K562 (cell line): ENCODE data around the gene LTBP2. TPM values are rescaled to one million over a fixed set of nuclear protein-coding genes. Genes with fewer than 3 reads are reported as not detected.

Source experiments
- ATAC-seq: fragments of 200-7000 bp; cut with Tn5 transposase; 3 replicates; pipeline ENCODE4 v1.9.1; 2020; ENCODE audit warnings: moderate library complexity
- BruUV-seq: library from RNA; stranded (reverse); fragments of 400-500 nt; replicated peaks from 2 replicates; lab custom pipeline; 2021; lab: Mats Ljungman, UMichigan
- CTCF ChIA-PET: fragments of 300-600 bp; formaldehyde crosslinking; extraction: SDS; loops from one replicate; lab custom pipeline; 2021; ENCODE audit warnings: low intra/inter-chr PET ratio; lab: Yijun Ruan, JAX
- POLR2A ChIA-PET: fragments of 300-600, 350-650 bp; sonication (Branson Sonifier 250); formaldehyde crosslinking; extraction: SDS; loops from one replicate; lab custom pipeline; 2021; ENCODE audit warnings: antibody characterized with exemption, inconsistent platforms; lab: Yijun Ruan, JAX
- DNase-seq, 4 experiments: peaks; one replicate each; pipeline versions ENCODE4 v3.0.0 to v3.0.0-alpha.2; 2011 to 2018; ENCODE audit warnings: low spot score in 3 of 4, mixed read lengths in 3 of 4; ENCODE audit errors: extremely low read depth in 1 of 4
- FAIRE-seq: peaks from 2 replicates; lab custom pipeline; 2011; peaks lifted over from hg19 to GRCh38; lab: Jason Lieb, UNC
- H2AFZ ChIP-seq: 2 replicates; pipeline ENCODE4 v1.6.0; 2011; ENCODE audit warnings: low read depth, low read length, control low read depth, inconsistent platforms
- H3K27ac ChIP-seq: fragments of 200-600 bp; 3 replicates; pipeline ENCODE4 v1.8.0; 2011; ENCODE audit warnings: low read depth, mild to moderate bottlenecking, control low read depth, inconsistent platforms, low read length, moderate library complexity, mixed read lengths; ENCODE audit errors: extremely low read depth
- H3K27me3 ChIP-seq, 2 experiments: fragments of 300-600 bp in 1 of 2; 2 replicates in 1 of 2; 3 replicates in 1 of 2; pipeline versions ENCODE4 v1.6.0 to v1.8.0; 2011; ENCODE audit warnings: inconsistent platforms in 2 of 2, low read length in 2 of 2, mild to moderate bottlenecking in 1 of 2, mixed read lengths in 1 of 2, moderate library complexity in 1 of 2; ENCODE audit not compliant: control insufficient read depth in 2 of 2, insufficient read depth in 2 of 2
- H3K36me3 ChIP-seq: fragments of 300-600 bp; 3 replicates; pipeline ENCODE4 v1.8.0; 2011; ENCODE audit warnings: mild to moderate bottlenecking, low read length, inconsistent platforms; ENCODE audit not compliant: control insufficient read depth, insufficient read depth
- H3K4me1 ChIP-seq, 2 experiments: fragments of 200-600 bp in 1 of 2; replicated peaks in 1 of 2; 2 replicates in 1 of 2; 3 replicates in 1 of 2; pipeline versions ENCODE4 v1.5.1 to v1.8.0; 2011; ENCODE audit warnings: inconsistent platforms in 2 of 2, low read length in 2 of 2, mild to moderate bottlenecking in 1 of 2, mixed read lengths in 1 of 2, moderate library complexity in 1 of 2; ENCODE audit not compliant: control insufficient read depth in 2 of 2, insufficient read depth in 2 of 2
- H3K4me2 ChIP-seq: 2 replicates; pipeline ENCODE4 v1.6.1; 2011; ENCODE audit warnings: low read length, control low read depth, inconsistent platforms, mixed read lengths; ENCODE audit not compliant: insufficient read depth
- H3K4me3 ChIP-seq: fragments of 200-600 bp; sonication (generic), shearing (Covaris generic); 2 replicates; pipeline ENCODE4 v1.5.1; 2016; ENCODE audit warnings: control low read depth, inconsistent platforms
- H3K79me2 ChIP-seq: fragments of 200-600 bp; 3 replicates; pipeline ENCODE4 v1.8.0; 2011; ENCODE audit warnings: low read length, inconsistent platforms; ENCODE audit not compliant: control insufficient read depth, insufficient read depth
- H3K9ac ChIP-seq, 2 experiments: 2 replicates each; pipeline versions ENCODE4 v1.6.0 to v1.6.1; 2011; ENCODE audit warnings: low read depth in 2 of 2, low read length in 2 of 2, control low read depth in 1 of 2, inconsistent platforms in 1 of 2, mild to moderate bottlenecking in 1 of 2, mixed read lengths in 1 of 2; ENCODE audit not compliant: insufficient read depth in 1 of 2
- H3K9me1 ChIP-seq: one replicate; pipeline ENCODE4 v1.6.0; 2011; ENCODE audit warnings: inconsistent platforms, mild to moderate bottlenecking, low read length, moderate library complexity; ENCODE audit not compliant: control insufficient read depth, insufficient read depth
- H3K9me3 ChIP-seq: replicated peaks from 2 replicates; pipeline ENCODE4 v1.5.1; 2011; ENCODE audit warnings: low read depth, low read length, inconsistent platforms; ENCODE audit not compliant: control insufficient read depth, insufficient read depth
- H4K20me1 ChIP-seq: replicated peaks from 2 replicates; pipeline ENCODE4 v1.6.1; 2011; ENCODE audit warnings: low read length, inconsistent platforms, mixed read lengths; ENCODE audit not compliant: control insufficient read depth, insufficient read depth
- HNRNPK ChIP-seq: fragments of 200-400 bp; formaldehyde crosslinking; IDR thresholded peaks from one replicate; pipeline ENCODE4 v1.6.1; 2018; ENCODE audit warnings: mild to moderate bottlenecking, low read depth, low read length; ENCODE audit not compliant: poor library complexity, severe bottlenecking
- JUN ChIP-seq, 2 experiments: sonication (generic) in 1 of 2; formaldehyde crosslinking in 1 of 2; IDR thresholded peaks; 2 replicates each; pipeline versions ENCODE4 v1.6.1 to v1.8.0; 2012 to 2022; ENCODE audit warnings: borderline replicate concordance in 2 of 2, mild to moderate bottlenecking in 2 of 2, improper control_type of control experiment in 1 of 2, low read depth in 1 of 2, low read length in 1 of 2, missing genetic modification reagents in 1 of 2
- KLF13 ChIP-seq: fragments of 450-650 bp; IDR thresholded peaks from 2 replicates; pipeline ENCODE4 v1.6.1; 2016; ENCODE audit warnings: missing genetic modification characterization, low read depth, mild to moderate bottlenecking, missing compliant biosample characterization, moderate library complexity, borderline replicate concordance
- PHF8 ChIP-seq: fragments of 200-600 bp; sonication (generic); IDR thresholded peaks from 2 replicates; pipeline ENCODE4 v1.6.1; 2012; ENCODE audit warnings: mixed run types, mild to moderate bottlenecking, inconsistent platforms, low read length, moderate library complexity, borderline replicate concordance
- SMAD4 ChIP-seq: fragments of 250-450 bp; sonication (Bioruptor Pico); conservative IDR thresholded peaks from 2 replicates; pipeline ENCODE4 v1.8.0; 2021; ENCODE audit warnings: inconsistent platforms, mild to moderate bottlenecking, moderate library complexity
- SPI1 ChIP-seq: IDR thresholded peaks from 2 replicates; pipeline ENCODE4 v1.6.1; 2011; ENCODE audit warnings: low read depth, low read length, control low read depth, borderline replicate concordance
- SRSF9 ChIP-seq: fragments of 200-400 bp; formaldehyde crosslinking; IDR thresholded peaks from 2 replicates; pipeline ENCODE4 v1.6.1; 2017; ENCODE audit warnings: low read depth, low read length, borderline replicate concordance
- ZBTB7A ChIP-seq: IDR thresholded peaks from 2 replicates; pipeline ENCODE4 v1.6.1; 2011; ENCODE audit warnings: low read depth, mild to moderate bottlenecking, low read length, moderate library complexity, borderline replicate concordance; ENCODE audit not compliant: control insufficient read depth
- ZNF217 ChIP-seq: sonication (generic); formaldehyde crosslinking; IDR thresholded peaks from 2 replicates; pipeline ENCODE4 v1.8.0; 2022; ENCODE audit warnings: mild to moderate bottlenecking, missing genetic modification reagents
- ZNF445 ChIP-seq: fragments of 250-450 bp; sonication (Bioruptor Pico); IDR thresholded peaks from 2 replicates; pipeline ENCODE4 v1.4.0; 2020; ENCODE audit warnings: low read depth, mild to moderate bottlenecking, moderate library complexity
- ZNF699 ChIP-seq: fragments of 250-450 bp; sonication (Bioruptor Pico); IDR thresholded peaks from 2 replicates; pipeline ENCODE4 v1.8.0; 2021; ENCODE audit warnings: mild to moderate bottlenecking, moderate library complexity; ENCODE audit not compliant: insufficient replicate concordance
- WGBS: fragments of 100-300 bp; shearing (Covaris generic); methylation state at CpG from one replicate; pipeline ENCODE4 v1.1.6; 2016; ENCODE audit warnings: low coverage, mixed read lengths; ENCODE audit not compliant: insufficient coverage; ENCODE audit errors: missing lambda C conversion rate; 5-methylcytosine and 5-hydroxymethylcytosine counted together
- in situ Hi-C: fragments of 300-500 bp; cut with MboI; formaldehyde crosslinking; loops from 4 replicates; pipeline ENCODE4 v1.15.0; 2018; ENCODE audit warnings: inconsistent platforms, mixed read lengths
- intact Hi-C: fragments of 100-400 bp; cut with micrococcal nuclease; formaldehyde crosslinking; loops from 2 replicates; pipeline ENCODE4 v1.14.2; 2022
- polyA plus RNA-seq, 8 experiments: library from polyadenylated mRNA; depleted of rRNA in 4 of 8; stranded (reverse) in 5 of 8; unstranded in 3 of 8; fragments of >200 nt; fragmentation: Nextera tagmentation in 2 of 8; fragmentation: Illumina TruSeq in 1 of 8; extraction: Ambion mirVana in 2 of 8; extraction: Trizol in 1 of 8; gene quantifications; 2 replicates each; pipeline versions ENCODE4 v1.2.1 to v1.2.3, GENCODE V29; 2011 to 2014; ENCODE audit warnings: inconsistent platforms in 1 of 8, missing spikeins in 1 of 8
- total RNA-seq, 7 experiments: library from RNA; depleted of rRNA in 6 of 7; stranded (reverse); fragments of >200 nt in 6 of 7; fragmentation: Illumina TruSeq in 2 of 7; extraction: Trizol in 2 of 7; gene quantifications; 2 replicates each; pipeline versions ENCODE4 v1.2.1 to v1.2.3, GENCODE V29; 2011 to 2021; ENCODE audit warnings: low replicate concordance in 1 of 7
- TF ChIP-seq, protein P1 (sequence below): fragments of 450-650 bp; IDR thresholded peaks from one replicate; pipeline ENCODE4 v1.6.1; 2018; ENCODE audit warnings: mild to moderate bottlenecking, moderate library complexity; ENCODE audit not compliant: partially characterized antibody
- TF ChIP-seq, protein P2 (sequence below): fragments of 200-400 bp; formaldehyde crosslinking; IDR thresholded peaks from 2 replicates; pipeline ENCODE4 v1.6.1; 2017; ENCODE audit warnings: mild to moderate bottlenecking, low read depth, low read length, moderate library complexity
- TF ChIP-seq, protein P3 (sequence below): IDR thresholded peaks from 2 replicates; pipeline ENCODE4 v1.6.1; 2016; ENCODE audit warnings: missing genetic modification characterization, missing compliant biosample characterization

LTBP2 gene
- total and polyA plus RNA-seq, 9 of the 15 experiments (the other 6 are each of a cell fraction or from before 2014, with no cell fraction given): under 0.01 to 0.18 (median 0.03) TPM; not detected in 3

DNA sequence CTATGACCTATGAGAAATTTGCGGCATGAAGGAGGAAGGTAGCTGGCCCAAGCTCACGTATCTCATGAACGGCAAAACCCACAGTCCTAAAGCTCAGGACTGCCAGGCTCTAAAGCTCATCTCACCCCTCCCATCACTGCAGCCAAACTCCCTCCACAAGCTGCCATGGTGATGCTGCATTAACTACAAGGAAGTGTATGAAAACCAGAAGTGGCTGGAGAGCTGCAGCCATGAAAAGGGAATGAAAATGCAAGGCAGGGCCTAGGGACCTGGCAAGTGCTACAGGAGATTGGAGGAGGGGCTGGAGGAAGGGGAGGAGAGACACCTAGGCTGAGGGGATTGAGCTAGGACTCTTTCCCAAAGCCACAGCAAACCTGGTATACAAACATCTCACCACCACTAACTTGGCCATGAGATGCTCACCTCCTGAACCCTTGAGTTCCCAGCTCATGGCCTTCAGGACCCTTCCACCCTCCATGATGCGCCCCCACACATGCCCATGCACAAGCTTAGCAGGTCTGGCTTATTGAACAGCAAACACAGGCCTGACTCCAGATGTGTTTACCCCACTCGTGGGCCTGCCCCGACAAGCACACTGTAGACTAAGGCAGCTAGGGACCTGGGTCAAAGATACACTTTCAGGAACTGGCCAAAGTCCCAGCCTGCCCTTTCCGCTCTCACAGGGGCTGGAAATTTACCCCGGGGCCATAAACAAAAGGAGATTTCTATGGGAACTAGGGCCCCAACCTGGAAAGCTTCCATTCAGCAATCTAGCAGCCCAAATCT is 42.0 kb downstream of the LTBP2 start (continued):
- TF ChIP-seq, protein P1, sequence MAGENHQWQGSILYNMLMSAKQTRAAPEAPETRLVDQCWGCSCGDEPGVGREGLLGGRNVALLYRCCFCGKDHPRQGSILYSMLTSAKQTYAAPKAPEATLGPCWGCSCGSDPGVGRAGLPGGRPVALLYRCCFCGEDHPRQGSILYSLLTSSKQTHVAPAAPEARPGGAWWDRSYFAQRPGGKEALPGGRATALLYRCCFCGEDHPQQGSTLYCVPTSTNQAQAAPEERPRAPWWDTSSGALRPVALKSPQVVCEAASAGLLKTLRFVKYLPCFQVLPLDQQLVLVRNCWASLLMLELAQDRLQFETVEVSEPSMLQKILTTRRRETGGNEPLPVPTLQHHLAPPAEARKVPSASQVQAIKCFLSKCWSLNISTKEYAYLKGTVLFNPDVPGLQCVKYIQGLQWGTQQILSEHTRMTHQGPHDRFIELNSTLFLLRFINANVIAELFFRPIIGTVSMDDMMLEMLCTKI: no peak
- no peak for TF ChIP-seq ZBTB7A
- no peak for TF ChIP-seq SMAD4 (CRISPR knock-in tag)
- no peak for TF ChIP-seq HNRNPK
- no peak for TF ChIP-seq ZNF445

DNA sequence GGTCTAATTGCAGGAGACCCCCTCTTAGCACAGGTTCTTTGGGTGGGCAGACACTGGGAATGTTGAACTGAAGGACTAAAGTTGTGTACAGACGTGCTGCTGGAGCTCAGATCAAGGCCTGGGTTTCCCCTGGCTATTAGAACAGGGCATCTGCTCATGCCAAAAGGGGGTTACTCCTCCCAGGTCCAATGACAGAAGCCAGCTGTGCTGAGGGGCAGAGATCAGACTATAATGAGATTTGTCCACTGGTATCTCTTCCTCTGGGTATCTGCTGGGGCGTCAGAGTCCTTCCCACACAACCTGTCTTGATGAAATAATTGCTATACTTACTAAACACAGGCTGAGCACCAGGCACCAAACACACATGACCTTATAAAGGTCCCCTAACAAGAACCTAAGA is 42.6 kb downstream of the LTBP2 start:
- H3K9me3 ChIP-seq: no peaks in the 10 kb centered on the region
- WGBS: 0% methylated on average over 2 of the region's 2 CpGs
- H3K27ac ChIP-seq: no peak overlapping the region
- no peaks in the 10 kb centered on the region; a peak in 1 of 5 replicates for H3K4me1 ChIP-seq
- H4K20me1 ChIP-seq: no peaks in the 10 kb centered on the region; the same call in 1 of the 2 replicates
- peaks cover 9 to 60% of the 10 kb centered on the region in 2 experiments; a peak in 4 of 5 replicates for H3K27me3 ChIP-seq
- H3K4me3 ChIP-seq: no peak overlapping the region
- H3K36me3 ChIP-seq: no peaks in the 10 kb centered on the region
- no peak for DNase-seq
- no peak overlapping the region for H3K4me2 ChIP-seq
- no peak for FAIRE-seq
- H3K9ac ChIP-seq: no peak overlapping the region
- no peaks in the 10 kb centered on the region for H3K79me2 ChIP-seq
- no peak overlapping the region for H2AFZ ChIP-seq
- ChIA-PET CTCF (no interaction called here), POLR2A (no interaction called here)
- intact Hi-C loops: no loop called here
- BruUV-seq: no TSS peak
- in situ Hi-C loops: no loop called here
- ATAC-seq: no peak
- H3K9me1 ChIP-seq: no peaks in the 10 kb centered on the region
- TF ChIP-seq, protein P2, sequence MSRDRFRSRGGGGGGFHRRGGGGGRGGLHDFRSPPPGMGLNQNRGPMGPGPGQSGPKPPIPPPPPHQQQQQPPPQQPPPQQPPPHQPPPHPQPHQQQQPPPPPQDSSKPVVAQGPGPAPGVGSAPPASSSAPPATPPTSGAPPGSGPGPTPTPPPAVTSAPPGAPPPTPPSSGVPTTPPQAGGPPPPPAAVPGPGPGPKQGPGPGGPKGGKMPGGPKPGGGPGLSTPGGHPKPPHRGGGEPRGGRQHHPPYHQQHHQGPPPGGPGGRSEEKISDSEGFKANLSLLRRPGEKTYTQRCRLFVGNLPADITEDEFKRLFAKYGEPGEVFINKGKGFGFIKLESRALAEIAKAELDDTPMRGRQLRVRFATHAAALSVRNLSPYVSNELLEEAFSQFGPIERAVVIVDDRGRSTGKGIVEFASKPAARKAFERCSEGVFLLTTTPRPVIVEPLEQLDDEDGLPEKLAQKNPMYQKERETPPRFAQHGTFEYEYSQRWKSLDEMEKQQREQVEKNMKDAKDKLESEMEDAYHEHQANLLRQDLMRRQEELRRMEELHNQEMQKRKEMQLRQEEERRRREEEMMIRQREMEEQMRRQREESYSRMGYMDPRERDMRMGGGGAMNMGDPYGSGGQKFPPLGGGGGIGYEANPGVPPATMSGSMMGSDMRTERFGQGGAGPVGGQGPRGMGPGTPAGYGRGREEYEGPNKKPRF: no peak
- no peak for TF ChIP-seq PHF8
- TF ChIP-seq KLF13: no peak
- TF ChIP-seq SPI1: no peak
- no peak for TF ChIP-seq ZNF699 (CRISPR knock-in tag)
- TF ChIP-seq ZNF217: no peak
- TF ChIP-seq SRSF9: no peak
- TF ChIP-seq JUN (IDR thresholded peaks at IDR 0.05; ENCODE audit: borderline replicate concordance, low read depth, low read length): no peak
- no peak for TF ChIP-seq JUN (CRISPR knock-in tag; IDR thresholded peaks at IDR 0.05; ENCODE audit: borderline replicate concordance)
- TF ChIP-seq, protein P3, sequence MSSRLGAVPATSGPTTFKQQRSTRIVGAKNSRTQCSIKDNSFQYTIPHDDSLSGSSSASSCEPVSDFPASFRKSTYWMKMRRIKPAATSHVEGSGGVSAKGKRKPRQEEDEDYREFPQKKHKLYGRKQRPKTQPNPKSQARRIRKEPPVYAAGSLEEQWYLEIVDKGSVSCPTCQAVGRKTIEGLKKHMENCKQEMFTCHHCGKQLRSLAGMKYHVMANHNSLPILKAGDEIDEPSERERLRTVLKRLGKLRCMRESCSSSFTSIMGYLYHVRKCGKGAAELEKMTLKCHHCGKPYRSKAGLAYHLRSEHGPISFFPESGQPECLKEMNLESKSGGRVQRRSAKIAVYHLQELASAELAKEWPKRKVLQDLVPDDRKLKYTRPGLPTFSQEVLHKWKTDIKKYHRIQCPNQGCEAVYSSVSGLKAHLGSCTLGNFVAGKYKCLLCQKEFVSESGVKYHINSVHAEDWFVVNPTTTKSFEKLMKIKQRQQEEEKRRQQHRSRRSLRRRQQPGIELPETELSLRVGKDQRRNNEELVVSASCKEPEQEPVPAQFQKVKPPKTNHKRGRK (tag): no peak
